CD4-positive, alpha-beta T cell (primary cell): ENCODE data around the gene ATP2B2. TPM values are rescaled to one million over a fixed set of nuclear protein-coding genes. Genes with fewer than 3 reads are reported as not detected.

Experiments
- ATAC-seq: fragments of 200-7000 bp; cut with Tn5 transposase; one replicate; pipeline ENCODE4 v1.10.0; 2022; ENCODE audit warnings: mild to moderate bottlenecking; ENCODE audit not compliant: poor library complexity
- CTCF ChIA-PET: fragments of 350-600 bp; sonication (Branson Sonifier 250); formaldehyde crosslinking; loops from one replicate; lab custom pipeline; 2021; ENCODE audit warnings: antibody characterized with exemption, inconsistent platforms; lab: Charles Lee
- POLR2A ChIA-PET: fragments of 350-600 bp; sonication (Branson Sonifier 250); formaldehyde crosslinking; loops from one replicate; lab custom pipeline; 2021; ENCODE audit warnings: antibody characterized with exemption, inconsistent platforms; lab: Charles Lee
- DNase-seq, 14 experiments: peaks; one replicate each; pipeline ENCODE4 v3.0.0-alpha.2; 2013 to 2020; ENCODE audit warnings: mixed read lengths in 2 of 14
- H3K27ac ChIP-seq, 2 donors: one replicate each; pipeline versions ENCODE4 v1.5.1 to v1.7.0; 2013; ENCODE audit warnings: low read length in 2 of 2, low read depth in 1 of 2, mild to moderate bottlenecking in 1 of 2
- H3K27me3 ChIP-seq, 2 experiments: 1 replicate in 1 of 2; 2 replicates in 1 of 2; pipeline versions ENCODE4 v1.6.1 to v1.7.0; 2013; ENCODE audit warnings: low read length in 2 of 2, control low read depth in 1 of 2, mild to moderate bottlenecking in 1 of 2, moderate library complexity in 1 of 2; ENCODE audit not compliant: insufficient read depth in 2 of 2, control insufficient read depth in 1 of 2
- H3K36me3 ChIP-seq: one replicate; pipeline ENCODE4 v1.6.1; 2013; ENCODE audit warnings: low read length, control low read depth; ENCODE audit not compliant: insufficient read depth
- H3K4me1 ChIP-seq: one replicate; pipeline ENCODE4 v1.6.1; 2013; ENCODE audit warnings: low read length, control low read depth; ENCODE audit not compliant: insufficient read depth
- H3K4me3 ChIP-seq: one replicate; pipeline ENCODE4 v1.5.1; 2013; ENCODE audit warnings: mild to moderate bottlenecking, low read length, moderate library complexity
- H3K9me3 ChIP-seq, 2 experiments: 1 replicate in 1 of 2; 2 replicates in 1 of 2; pipeline versions ENCODE4 v1.6.1 to v1.7.0; 2013; ENCODE audit warnings: low read length in 2 of 2, mild to moderate bottlenecking in 2 of 2, control low read depth in 1 of 2, moderate library complexity in 1 of 2; ENCODE audit not compliant: control insufficient read depth in 1 of 2, insufficient read depth in 1 of 2
- H3K27ac Mint-ChIP-seq: one replicate; pipeline ENCODE4 v1.8.0; 2020; ENCODE audit warnings: mixed read lengths
- H3K27me3 Mint-ChIP-seq: one replicate; pipeline ENCODE4 v1.8.0; 2021; ENCODE audit warnings: mixed read lengths
- H3K36me3 Mint-ChIP-seq: one replicate; pipeline ENCODE4 v1.8.0; 2021; ENCODE audit warnings: low read depth, mixed read lengths
- H3K4me1 Mint-ChIP-seq: one replicate; pipeline ENCODE4 v1.8.0; 2021; ENCODE audit warnings: low read depth, mixed read lengths
- H3K4me3 Mint-ChIP-seq: one replicate; pipeline ENCODE4 v1.8.0; 2020; ENCODE audit warnings: mild to moderate bottlenecking, mixed read lengths
- H3K9me3 Mint-ChIP-seq: one replicate; pipeline ENCODE4 v1.8.0; 2020; ENCODE audit warnings: mixed read lengths
- intact Hi-C, 2 experiments: fragments of 100-400 bp; cut with DNase I in 1 of 2; cut with micrococcal nuclease in 1 of 2; formaldehyde crosslinking; loops; one replicate each; pipeline versions ENCODE4 v1.15.1 to v1.9.0; 2023 to 2025; cut with DNase I, micrococcal nuclease
- total RNA-seq, 174 experiments: library from RNA in 2 of 174; stranded (reverse) in 2 of 174; gene quantifications; one replicate each; pipeline ENCODE4 v1.2.3 and lab custom pipeline; 2021 to 2026
- TF ChIP-seq, protein P1 (sequence below): fragments of 200-600 bp; IDR thresholded peaks from one replicate; pipeline ENCODE4 v1.8.0; 2022; ENCODE audit warnings: antibody characterized with exemption, mild to moderate bottlenecking

ATP2B2 gene
- total RNA-seq, 2 experiments from 2014 or later = not detected

DNA sequence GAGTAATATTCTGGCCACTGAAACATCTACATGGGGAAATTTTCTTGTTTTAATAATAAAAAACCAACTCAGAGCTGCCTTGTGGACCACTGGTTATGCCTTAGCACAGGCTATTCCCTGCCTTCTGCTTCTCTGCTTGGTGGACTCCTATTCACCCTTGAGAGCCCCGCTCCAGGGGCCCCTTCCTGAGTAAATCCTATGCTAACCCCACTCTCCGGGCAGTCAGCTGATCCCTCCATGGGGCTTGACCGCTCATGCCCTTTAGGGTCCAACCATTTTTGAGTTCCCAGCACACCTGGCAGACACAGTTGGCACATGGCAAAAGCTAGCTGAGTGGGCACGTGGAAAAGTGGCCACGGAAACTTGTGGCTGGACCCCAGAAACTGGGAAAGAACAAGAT, 38.2 kb downstream of the ATP2B2 start:
- TF ChIP-seq, protein P1, sequence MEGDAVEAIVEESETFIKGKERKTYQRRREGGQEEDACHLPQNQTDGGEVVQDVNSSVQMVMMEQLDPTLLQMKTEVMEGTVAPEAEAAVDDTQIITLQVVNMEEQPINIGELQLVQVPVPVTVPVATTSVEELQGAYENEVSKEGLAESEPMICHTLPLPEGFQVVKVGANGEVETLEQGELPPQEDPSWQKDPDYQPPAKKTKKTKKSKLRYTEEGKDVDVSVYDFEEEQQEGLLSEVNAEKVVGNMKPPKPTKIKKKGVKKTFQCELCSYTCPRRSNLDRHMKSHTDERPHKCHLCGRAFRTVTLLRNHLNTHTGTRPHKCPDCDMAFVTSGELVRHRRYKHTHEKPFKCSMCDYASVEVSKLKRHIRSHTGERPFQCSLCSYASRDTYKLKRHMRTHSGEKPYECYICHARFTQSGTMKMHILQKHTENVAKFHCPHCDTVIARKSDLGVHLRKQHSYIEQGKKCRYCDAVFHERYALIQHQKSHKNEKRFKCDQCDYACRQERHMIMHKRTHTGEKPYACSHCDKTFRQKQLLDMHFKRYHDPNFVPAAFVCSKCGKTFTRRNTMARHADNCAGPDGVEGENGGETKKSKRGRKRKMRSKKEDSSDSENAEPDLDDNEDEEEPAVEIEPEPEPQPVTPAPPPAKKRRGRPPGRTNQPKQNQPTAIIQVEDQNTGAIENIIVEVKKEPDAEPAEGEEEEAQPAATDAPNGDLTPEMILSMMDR = no peak
- peaks cover 7 to 8% of the 10 kb centered on the region in 2 experiments for H3K27me3 ChIP-seq
- H3K36me3 ChIP-seq = no peaks in the 10 kb centered on the region
- peaks cover 4% of the 10 kb centered on the region for H3K4me1 Mint-ChIP-seq
- no peak for DNase-seq
- no peak overlapping the region for H3K4me3 Mint-ChIP-seq
- no peaks in the 10 kb centered on the region for H3K36me3 Mint-ChIP-seq
- no peak overlapping the region for H3K27ac Mint-ChIP-seq
- no peak overlapping the region for H3K4me3 ChIP-seq
- intact Hi-C loops = no loop called here
- ChIA-PET CTCF (no interaction called here), POLR2A (no interaction called here)
- peaks cover 30% of the 10 kb centered on the region for H3K27me3 Mint-ChIP-seq
- no peak overlapping the region for H3K27ac ChIP-seq
- no peaks in the 10 kb centered on the region for H3K9me3 Mint-ChIP-seq
- H3K9me3 ChIP-seq = no peaks in the 10 kb centered on the region
- no peak for ATAC-seq
- H3K4me1 ChIP-seq = peaks cover 4% of the 10 kb centered on the region

DNA sequence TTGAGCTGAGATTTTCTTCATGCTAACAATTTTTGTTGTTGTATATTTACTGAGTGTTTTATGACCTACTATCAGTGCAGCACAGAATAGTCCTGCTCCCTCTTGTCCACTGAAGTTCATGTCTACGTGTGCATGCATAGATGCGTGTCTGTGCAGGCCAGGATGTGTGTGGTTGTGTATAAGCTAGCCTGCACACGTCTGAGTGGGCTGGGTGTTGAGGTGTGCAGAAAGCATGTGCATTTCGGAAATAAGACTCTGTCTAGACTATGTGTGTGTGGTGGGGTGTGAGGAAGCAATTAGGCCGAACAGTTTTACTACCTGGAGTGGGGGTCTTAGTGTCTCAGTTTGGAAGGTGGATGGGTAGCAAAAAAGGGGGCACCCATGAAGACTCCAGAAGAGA, 39.2 kb downstream of the ATP2B2 start:
- ATAC-seq (no peak), DNase-seq (no peak)
- Mint-ChIP-seq H3K9me3 (no peaks in the 10 kb centered on the region), H3K4me1 (peaks cover 1% of the 10 kb centered on the region), H3K36me3 (no peaks in the 10 kb centered on the region), H3K4me3 (no peak overlapping the region), H3K27ac (no peak overlapping the region), H3K27me3 (peaks cover 25% of the 10 kb centered on the region)
- ChIA-PET POLR2A (no interaction called here), CTCF (no interaction called here)
- intact Hi-C loops = no loop called here
- Histone ChIP-seq H3K4me1 (peaks cover 2% of the 10 kb centered on the region), H3K27me3 (peaks cover 6 to 8% of the 10 kb centered on the region in 2 experiments), H3K4me3 (no peak overlapping the region), H3K9me3 (no peaks in the 10 kb centered on the region), H3K27ac (no peak overlapping the region), H3K36me3 (no peaks in the 10 kb centered on the region)
- TF ChIP-seq, protein P1 = no peak

DNA sequence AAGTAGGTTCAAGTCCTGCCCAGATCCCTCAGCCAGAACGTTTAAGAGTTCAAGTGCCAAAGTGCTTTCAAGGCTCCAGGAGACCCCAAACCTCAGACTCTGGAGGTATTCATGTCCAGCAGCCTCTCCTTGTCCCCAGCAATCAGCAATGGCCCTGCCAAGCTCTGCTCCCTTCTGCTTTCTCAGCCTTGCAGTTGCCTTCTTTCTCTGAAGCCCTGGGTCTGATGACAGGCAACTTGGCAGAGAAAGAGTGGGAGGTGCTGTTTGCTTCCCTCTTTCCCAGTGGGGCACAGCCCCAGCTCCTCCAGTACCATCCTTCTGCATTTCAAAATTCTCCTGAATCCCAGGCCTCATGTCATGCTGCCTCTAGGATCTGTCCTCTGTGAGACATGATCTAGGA, 40.2 kb downstream of the ATP2B2 start:
- H3K4me1 ChIP-seq = no peaks in the 10 kb centered on the region
- Mint-ChIP-seq H3K4me3 (no peak overlapping the region), H3K27ac (no peak overlapping the region), H3K36me3 (no peaks in the 10 kb centered on the region), H3K4me1 (no peaks in the 10 kb centered on the region), H3K27me3 (peaks cover 21% of the 10 kb centered on the region), H3K9me3 (no peaks in the 10 kb centered on the region)
- intact Hi-C loops = no loop called here
- no peaks in the 10 kb centered on the region for H3K36me3 ChIP-seq
- no peak overlapping the region for H3K4me3 ChIP-seq
- DNase-seq (no peak), ATAC-seq (no peak)
- peaks cover 0 to 3% of the 10 kb centered on the region in 2 experiments for H3K27me3 ChIP-seq
- TF ChIP-seq, protein P1 = no peak
- CTCF ChIA-PET = no interaction called here
- no peak overlapping the region for H3K27ac ChIP-seq
- POLR2A ChIA-PET = no interaction called here
- no peaks in the 10 kb centered on the region for H3K9me3 ChIP-seq
